Skin epidermis (tissue), 12 donors: ENCODE results near the gene FAM240A.
"Not testable (repeated sequence)": the region's sequence is repeated elsewhere in the genome, so short reads cannot be mapped to it uniquely, and the experiment has no call there.

Source experiments
- H3K27ac ChIP-seq, 21 experiments: fragments of 200-600 bp; sonication (generic) in 11 of 21; one replicate each; pipeline ENCODE4 v1.5.0; 2020; ENCODE audit warnings: mild to moderate bottlenecking in 3 of 21, inconsistent platforms in 2 of 21, moderate library complexity in 2 of 21
- H3K4me3 ChIP-seq, 7 experiments: fragments of 200-600 bp; sonication (generic) in 2 of 7; one replicate each; pipeline ENCODE4 v1.5.0; 2020; ENCODE audit warnings: inconsistent platforms in 2 of 7, mild to moderate bottlenecking in 2 of 7, moderate library complexity in 1 of 7

FAM240A gene

DNA sequence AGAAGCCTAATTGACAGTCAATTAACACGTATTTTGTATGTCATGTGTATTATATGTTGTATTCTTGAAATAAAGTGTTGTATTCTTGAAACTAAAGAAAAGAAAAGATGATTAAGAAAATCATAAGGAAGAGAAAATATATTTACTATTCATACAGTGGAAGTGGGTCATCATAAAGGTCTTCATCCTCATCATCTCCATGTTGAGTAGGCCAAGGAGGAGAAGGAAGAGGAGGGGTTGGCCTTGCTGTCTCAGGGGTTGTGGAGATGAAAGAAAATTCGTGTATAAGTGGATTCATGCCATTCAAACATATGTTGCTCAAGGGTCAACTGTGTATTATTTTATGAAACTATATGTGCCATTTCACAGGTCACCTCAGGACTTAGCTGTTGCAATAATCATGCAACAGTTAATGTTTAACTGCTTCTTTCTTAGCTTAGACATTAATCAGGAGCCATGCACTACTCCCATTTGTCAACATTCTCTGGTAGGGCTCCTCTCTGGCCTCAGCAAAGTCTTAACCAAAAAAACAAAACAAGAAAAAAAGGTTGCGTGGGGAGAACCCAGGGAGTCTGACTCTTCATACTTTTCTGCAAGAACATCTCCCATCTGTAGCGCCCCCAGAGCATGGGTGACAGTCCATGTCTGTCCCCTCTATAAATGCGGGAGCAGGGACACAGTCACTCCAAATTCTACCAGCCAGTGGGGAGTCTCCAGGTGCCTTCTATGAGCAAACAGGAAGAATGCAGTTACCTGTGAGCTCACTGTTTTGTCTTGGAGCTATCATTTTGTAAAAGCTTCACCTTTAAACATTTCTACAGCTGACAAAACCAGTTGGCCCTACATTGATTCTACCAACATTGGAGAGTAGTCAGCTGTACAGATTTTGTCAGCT, 26.3 kb upstream of the FAM240A start:
- Histone ChIP-seq H3K27ac (no peak overlapping the region), H3K4me3 (no peak overlapping the region)

DNA sequence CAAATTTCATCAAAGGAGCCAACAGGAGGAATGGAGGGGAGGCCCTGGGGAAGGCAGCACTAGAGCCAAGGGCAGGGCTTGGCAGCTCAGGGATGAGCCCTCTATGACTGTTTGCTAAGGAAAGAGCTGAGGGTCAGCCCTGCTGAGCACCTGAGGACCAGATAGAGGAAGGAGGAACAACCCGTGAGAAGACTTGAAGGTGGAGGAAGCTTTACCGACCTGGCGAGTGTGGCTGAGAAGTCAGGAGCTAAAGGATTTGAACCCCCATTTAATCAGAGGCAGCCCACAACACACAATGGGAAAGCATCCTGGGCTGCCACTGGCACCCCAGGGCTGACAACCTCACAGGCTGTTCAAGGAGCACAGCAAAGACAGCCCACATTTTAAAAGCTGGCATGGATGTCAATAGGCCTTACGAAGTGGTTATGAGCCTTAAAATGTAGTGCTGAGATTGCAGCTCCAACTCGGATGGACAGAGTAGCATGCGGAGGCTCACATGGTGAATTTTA, 25.5 kb upstream of the FAM240A start:
- Histone ChIP-seq H3K27ac (no peak overlapping the region), H3K4me3 (no peak overlapping the region)

DNA sequence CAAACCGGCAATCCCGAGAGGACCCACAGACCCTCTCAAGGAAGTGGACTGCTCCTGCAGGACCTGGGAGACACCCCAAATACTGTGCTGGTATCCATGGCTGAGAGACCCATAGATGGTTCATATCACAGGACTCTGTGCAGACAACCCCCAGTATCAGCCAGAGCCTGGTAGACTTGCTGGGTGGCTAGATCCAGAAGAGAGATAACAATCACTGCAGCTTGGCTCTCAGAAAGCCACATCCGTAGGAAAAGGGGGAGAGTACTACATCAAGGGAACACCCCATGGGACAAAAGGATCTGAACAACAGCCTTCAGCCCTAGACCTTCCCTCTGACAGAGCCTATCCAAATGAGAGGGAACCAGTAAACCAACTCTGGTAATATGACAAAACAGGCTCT, 25.1 kb upstream of the FAM240A start:
- not testable (repeated sequence) for H3K27ac ChIP-seq, H3K4me3 ChIP-seq

DNA sequence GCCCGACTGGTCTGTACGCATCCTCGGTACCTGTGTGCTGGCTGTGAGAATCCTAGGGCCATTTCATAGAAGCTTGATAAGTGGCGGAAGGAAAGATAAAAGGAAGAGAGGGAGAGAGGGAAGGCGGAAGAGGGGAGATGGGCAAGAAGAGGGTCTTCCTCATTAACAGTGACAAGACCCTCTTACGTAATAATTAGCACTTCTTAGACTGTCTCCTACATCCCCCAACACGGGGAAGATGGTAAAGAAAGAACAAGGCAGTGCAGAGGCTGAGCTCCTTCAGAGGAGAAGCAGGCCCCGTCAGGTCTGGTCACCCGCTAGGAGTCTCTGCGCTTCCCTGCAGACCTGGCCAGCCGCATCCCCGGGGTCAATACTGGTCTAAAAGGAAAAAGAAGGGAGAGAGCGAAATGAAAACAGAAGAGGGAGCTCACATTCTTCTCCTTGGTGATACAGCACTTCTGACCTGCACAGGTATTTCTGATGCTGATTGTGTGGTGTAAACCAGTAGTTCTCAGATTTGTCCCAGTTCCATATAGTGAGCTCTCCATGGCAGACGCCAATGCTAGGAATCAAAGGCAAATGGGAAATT, 19.0 kb upstream of the FAM240A start:
- Histone ChIP-seq H3K4me3 (no peak overlapping the region), H3K27ac (no peak overlapping the region)

DNA sequence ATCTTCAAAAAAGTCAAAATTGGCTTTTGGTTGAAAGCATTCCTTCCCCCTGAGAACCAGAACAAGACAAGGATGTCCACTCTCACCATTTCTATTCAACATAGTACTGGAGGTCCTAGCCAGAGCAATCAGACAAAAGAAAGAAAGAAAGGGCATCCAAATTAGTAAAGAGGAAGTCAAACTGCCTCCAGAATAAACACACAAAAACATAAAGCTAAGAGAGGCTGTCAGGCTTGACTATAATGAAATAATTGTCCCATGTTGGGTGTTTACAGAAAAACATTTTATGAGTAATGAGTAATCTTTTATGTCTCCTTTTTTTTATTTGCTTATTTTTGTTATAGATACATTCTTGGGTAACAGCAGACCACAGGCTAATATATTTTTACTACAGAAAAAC, 18.3 kb upstream of the FAM240A start:
- Histone ChIP-seq H3K27ac (no peak overlapping the region), H3K4me3 (no peak overlapping the region)

DNA sequence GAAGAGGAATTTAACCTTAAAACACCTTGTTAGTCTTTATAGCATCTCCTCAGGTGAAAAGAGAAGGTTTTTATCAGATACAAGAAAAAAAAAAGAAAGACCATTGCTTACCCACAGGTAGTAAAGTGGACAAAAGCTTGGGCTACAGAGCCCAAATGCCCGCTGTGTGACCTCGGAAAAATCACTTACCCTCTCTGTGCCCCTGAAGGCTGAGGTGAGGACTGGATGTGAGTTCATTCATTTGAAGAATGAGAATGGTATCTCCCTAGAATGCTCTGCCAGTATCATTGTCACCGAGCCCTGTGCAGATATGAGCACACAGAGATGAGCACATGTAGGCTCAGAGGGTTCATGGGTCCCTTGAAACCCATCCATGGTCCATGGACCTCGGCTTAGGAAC, 17.6 kb upstream of the FAM240A start:
- Histone ChIP-seq H3K27ac (no peak overlapping the region), H3K4me3 (no peak overlapping the region)

DNA sequence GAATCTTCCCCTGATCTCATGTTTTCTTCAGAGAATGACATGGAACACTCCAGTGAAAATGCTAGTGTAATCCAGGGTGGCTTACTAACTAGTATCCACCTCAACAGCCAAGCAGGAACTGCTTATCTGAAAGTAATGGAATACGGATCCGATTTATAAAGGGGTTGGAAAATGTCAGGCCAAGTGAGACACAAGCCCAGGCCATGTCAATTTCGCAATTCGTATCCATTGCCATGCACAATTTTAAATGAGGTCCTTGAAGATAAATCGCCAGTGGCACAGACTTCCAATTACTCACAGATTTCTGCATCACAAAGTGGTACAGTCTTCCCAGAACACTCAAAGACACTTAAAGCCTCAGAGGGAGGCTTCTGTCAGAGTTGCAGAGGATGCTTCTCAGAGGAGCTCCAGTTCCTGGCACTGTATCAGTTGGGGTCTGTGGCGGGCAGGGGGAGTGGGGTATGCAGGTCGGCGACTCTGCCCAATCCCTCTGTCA, 16.5 kb upstream of the FAM240A start:
- Histone ChIP-seq H3K4me3 (no peak overlapping the region), H3K27ac (peak overlapping the region in 1 of 21 experiments; percentile 43)

DNA sequence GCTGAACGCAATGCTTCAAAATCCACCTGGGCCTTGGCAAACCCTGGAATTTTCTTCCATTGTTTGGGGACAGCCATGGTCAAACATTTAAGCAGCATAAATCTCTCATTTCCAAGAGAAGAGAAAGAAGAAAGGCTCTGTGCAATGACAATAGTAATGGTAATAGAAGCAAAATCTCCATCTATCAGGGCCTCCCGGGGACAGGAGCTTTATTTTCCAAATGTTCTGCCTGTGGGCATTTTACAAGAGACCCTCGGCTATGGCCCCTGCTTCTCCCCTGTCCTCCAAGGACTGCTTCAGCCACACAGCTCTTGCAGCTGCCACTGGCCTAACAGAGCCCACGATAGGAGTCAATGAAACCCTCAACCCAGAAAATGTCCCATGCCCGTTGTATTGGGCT, 12.7 kb upstream of the FAM240A start:
- H3K27ac ChIP-seq = no peak overlapping the region
- no peak overlapping the region for H3K4me3 ChIP-seq

DNA sequence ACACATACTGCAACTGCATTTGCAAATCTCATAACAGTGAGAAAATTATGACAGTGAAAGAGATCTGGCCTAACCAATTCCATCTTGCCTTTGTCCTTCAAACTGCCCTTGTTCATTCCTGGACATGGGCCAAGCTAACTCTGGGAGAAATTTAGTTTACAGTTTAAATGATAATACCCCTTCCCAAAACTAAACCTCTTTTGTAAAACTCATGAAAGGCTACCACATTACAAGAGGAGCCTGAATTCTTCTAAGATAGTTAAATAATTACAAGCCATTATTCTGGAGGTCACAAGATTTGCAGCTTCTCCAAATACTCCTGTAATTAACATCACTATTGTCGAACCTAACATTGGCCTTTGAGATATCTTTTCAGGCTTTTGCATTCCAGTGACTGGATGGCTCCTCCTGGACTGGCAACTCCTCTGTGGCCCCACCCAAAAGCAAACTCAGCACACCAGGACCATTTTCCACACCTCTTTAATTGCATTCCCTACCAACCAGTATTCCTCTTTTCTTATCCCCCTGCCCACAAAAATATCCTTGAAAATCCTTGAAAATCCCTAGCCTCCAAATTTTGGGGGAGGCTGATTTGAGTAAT, 8.8 kb upstream of the FAM240A start:
- Histone ChIP-seq H3K4me3 (no peak overlapping the region), H3K27ac (no peak overlapping the region)

DNA sequence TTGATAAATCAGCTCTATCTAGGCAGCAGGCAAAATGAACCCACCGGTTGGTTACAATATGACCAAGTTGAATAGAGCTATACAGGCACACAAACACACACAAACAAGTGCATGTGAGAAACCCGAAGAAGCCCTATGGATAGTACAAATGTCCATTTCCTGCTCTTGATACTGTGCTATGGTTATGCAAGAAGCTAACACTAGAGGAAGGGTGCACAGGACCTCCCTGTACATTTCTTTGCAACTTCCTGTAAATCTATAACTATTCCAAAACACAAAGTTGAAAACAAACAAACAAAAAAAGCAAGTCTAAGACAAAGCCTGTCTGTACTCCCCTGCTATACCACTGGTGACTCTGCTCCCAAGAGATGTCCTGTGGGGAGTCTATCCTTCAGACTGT, 8.2 kb upstream of the FAM240A start:
- Histone ChIP-seq H3K4me3 (no peak overlapping the region), H3K27ac (no peak overlapping the region)

DNA sequence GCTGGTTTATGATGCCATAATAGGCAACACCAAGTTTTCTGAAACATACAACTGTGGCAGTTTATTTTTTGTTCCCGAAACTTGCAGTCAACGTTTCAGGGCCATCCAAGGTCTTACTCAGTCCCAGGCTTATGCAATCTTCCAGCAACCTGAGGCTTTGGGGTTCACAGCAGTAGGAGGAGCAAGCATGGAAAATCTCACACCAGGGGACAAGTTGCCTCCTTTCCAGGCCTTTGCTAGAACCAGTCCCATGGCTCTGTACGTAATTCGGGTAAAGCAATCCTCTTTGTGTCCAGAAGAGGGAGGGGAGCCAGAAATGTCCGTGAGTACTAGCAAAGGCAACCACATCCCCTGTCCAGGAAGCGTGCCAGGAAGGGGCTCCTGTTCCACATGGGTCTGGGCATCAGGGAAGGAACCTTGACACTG, 4.7 kb upstream of the FAM240A start:
- Histone ChIP-seq H3K27ac (peak overlapping the region in 5 of 21 experiments; percentile 8 to 72 (median 52)), H3K4me3 (no peak overlapping the region)

DNA sequence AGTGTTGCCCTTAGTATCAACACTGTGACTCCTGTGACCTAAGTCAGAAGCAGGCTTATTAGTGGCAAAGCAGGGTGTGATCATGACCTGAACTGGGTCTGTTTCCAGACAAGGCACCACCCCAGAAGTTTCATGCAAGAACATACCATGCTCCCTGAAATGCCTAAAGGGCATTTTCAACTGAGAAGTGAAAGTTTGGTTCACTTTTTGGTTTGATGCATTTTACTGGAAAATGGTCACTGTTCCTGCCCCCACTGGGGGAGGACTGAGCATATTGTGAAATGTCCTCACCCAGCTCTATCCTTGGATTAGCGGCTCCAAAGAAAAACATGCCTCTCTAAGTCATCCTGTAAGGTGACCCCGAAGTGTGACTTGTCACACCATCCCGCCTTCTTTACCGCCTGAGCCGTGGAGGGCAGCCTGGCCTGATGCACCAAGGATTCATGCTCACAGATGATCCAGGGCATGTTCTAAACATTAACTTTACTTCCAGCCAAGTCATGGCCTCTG, 3.1 kb upstream of the FAM240A start:
- Histone ChIP-seq H3K27ac (peak overlapping the region in 1 of 21 experiments; percentile 27), H3K4me3 (no peak overlapping the region)

DNA sequence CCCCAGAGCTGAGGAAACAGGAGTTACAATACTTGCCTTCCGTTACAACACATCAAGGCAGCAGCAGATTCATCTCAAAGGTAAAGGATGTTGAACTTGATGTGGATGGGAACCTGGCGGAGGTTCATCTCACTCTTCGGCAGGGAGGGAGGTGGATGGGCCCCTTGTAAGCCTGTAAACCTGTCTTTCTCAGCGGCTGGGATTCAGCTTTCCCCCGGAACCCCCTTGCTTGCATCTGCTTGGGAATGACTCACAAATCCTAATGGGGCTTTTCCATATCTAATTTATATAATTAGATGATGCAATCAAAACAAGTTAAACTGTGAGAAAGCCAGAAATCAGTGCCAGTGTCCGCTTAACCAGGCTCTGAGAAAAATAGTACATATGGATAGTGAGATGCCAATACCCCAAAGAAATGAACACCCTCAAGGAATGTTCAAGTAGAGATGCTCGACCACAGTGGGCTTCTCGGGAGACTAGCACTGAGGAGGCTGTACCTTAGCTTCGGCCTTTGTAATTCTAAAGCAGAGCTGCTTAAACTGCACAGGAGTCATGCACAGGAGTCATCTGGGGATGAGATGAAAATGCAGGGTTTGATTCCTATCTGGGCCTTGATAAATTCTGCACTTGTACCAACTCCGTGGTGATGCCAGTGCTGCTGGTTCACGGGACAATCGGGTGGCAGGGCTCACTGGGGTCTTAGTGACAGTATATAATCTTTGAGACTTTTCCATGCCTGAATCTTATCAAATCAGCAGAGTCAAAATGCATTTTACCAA, 2.2 kb upstream of the FAM240A start:
- peak overlapping the region in 1 of 21 experiments; percentile 27 for H3K27ac ChIP-seq

DNA sequence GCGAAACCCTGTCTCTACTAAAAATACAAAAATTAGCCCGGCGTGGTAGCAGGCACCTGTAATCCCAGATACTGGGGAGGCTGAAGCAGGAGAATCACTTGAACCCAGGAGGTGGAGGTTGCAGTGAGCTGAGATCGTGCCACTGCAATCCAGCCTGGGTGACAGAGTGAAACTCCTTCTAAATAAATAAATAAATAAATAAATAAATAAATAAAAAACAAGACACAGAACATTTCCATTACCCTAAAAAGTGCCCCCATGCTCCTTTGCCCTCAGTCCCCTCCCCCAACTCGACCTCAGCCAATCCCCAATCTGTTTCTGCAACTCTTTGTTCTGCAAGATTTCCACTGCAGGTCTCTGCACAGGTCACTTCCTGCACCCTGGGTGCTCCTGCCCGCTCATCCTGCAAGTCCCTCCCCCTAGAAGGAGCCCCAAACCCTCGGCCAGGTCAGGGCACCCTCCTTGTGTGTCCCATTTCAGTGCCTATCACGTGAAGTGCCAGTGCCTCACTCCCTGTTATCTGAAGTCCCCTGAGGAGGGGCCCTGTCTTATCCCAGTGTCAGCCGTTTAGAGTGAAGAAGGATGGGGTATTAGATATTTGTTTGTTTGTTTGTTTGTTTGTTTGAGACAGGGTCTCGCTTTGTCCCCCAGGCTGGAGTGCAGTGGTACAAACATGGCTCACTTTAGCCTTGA, 1.1 kb downstream of the FAM240A start:
- H3K4me3 ChIP-seq = no peak overlapping the region
- no peak overlapping the region for H3K27ac ChIP-seq

More for the DNA sequence above, 2.2 kb upstream of the FAM240A start:
- no peak overlapping the region for H3K4me3 ChIP-seq

DNA sequence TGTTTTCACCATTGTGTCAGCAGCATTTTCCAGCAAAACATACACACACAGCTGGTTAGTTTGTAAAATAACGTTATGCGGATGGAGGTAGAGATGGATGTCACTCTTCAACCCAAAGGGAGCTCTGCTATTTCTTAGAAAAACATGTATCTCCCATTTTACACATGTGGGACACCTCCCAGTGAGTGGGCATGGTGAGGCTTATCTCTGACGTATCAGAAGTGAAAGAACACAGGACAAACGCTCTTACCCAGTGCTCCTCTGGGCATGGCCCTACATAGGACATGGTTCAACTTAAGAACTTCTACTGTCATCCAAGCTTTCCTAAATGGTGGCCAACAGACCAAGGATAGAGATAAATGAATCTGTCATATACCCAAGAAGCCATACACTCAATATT, 2.1 kb downstream of the FAM240A start:
- H3K4me3 ChIP-seq = no peak overlapping the region
- no peak overlapping the region for H3K27ac ChIP-seq

DNA sequence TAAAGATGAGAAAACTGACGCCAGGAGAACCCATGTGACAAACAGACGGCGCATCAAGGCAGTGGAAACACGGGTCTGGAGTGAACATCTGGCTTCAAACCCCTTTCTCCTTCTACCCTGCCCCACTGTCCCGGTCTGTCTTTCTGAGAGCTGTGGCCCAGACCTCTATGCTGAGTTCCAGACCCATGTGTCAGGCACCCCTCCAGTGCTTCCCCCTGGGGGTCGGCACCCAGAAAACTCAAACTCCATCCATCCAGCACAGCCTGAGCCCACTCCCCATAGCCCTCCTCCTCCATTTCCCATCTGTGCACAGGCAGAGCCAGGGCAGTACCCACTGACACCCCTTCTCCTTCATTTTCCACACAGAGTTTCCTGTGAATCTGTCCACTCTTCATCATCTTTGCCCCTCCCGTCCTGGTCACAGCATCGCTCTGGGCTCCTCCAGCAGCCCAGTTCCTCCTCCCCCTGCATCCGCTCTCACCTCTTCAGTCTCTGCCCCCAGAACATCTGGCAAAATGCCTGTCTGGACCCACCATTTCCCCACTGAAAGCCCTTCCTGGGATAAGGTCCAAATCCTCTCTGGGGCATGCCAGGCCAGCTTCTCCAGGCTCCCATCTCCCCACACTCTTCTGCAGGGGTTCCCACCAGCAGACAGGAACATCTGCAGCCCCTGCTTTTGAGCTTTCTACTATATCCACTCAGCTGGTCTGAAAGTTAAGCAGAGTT, 2.9 kb downstream of the FAM240A start:
- Histone ChIP-seq H3K4me3 (no peak overlapping the region), H3K27ac (no peak overlapping the region)

DNA sequence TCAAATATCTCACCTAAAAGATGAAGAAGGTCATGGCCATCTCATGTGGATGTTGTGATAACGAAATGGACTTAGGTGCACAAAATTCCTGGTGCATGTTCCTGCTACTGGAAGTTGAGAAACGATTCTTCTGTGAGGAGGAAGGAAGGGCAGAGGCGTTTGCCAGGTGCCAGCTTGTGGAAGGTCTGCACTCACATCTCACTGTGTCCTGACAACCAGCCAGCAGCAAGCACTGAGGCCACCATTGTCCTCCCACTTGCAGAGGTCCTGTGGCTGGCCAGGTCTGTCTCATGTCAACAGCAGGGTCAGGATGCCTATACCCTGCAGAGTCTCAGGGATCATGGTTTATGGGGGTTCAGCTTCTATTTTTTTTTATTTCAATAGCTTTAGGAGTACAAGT, 3.7 kb downstream of the FAM240A start:
- Histone ChIP-seq H3K27ac (no peak overlapping the region), H3K4me3 (no peak overlapping the region)

DNA sequence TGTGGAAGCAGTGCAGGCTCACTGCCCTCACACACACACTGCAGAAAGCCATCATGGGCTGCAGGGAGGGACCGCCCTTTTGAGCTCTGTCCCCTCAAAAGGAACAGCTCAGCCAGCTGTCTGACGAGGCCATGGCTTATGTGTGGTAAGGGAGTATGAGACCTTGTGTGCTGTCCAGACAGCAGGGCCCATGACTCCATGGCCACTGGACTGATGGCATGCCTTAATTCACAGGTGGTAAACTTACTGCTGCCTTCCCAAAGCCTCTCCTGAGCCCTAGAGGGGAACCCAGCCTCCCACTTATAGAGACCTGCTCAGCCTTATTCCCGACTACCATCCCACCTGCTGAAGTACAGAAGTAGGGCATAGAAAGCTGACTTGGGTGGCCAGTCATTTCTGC, 5.6 kb downstream of the FAM240A start:
- no peak overlapping the region for H3K4me3 ChIP-seq

More for the DNA sequence above, 5.6 kb downstream of the FAM240A start:
- H3K27ac ChIP-seq = no peak overlapping the region
